Lung (tissue), 12 donors: ENCODE measurements around the gene FSIP1. TPM values are rescaled to one million over a fixed set of nuclear protein-coding genes. Genes with fewer than 3 reads are reported as not detected.

Experiments
- ATAC-seq: fragments of 200-7000 bp; cut with Tn5 transposase; one replicate; pipeline ENCODE4 v1.9.1; 2020; ENCODE audit warnings: moderate number of reproducible peaks; ENCODE audit not compliant: insufficient read depth, low FRiP score
- DNase-seq, 3 donors: peaks; one replicate each; pipeline ENCODE4 v3.0.0-alpha.2; 2013 to 2017
- H3K27ac ChIP-seq, 2 donors: one replicate each; pipeline ENCODE4 v1.5.1; 2013; ENCODE audit warnings: mild to moderate bottlenecking in 2 of 2, moderate library complexity in 2 of 2, control low read depth in 1 of 2, inconsistent platforms in 1 of 2, low read depth in 1 of 2, low read length in 1 of 2
- H3K27me3 ChIP-seq, 3 donors: one replicate each; pipeline ENCODE4 v1.5.1; 2013; ENCODE audit warnings: low read length in 2 of 3; ENCODE audit not compliant: control insufficient read depth in 3 of 3, insufficient read depth in 3 of 3
- H3K36me3 ChIP-seq, 4 donors: one replicate each; pipeline ENCODE4 v1.5.1; 2013; ENCODE audit warnings: low read length in 4 of 4, mild to moderate bottlenecking in 1 of 4, moderate library complexity in 1 of 4; ENCODE audit not compliant: control insufficient read depth in 4 of 4, insufficient read depth in 4 of 4
- H3K4me1 ChIP-seq, 5 donors: one replicate each; pipeline ENCODE4 v1.5.1; 2013; ENCODE audit warnings: low read length in 5 of 5, mild to moderate bottlenecking in 2 of 5, moderate library complexity in 1 of 5; ENCODE audit not compliant: control insufficient read depth in 5 of 5, insufficient read depth in 5 of 5
- H3K4me3 ChIP-seq: one replicate; pipeline ENCODE4 v1.5.1; 2013; ENCODE audit warnings: mild to moderate bottlenecking, control low read depth, moderate library complexity
- H3K9ac ChIP-seq, 2 donors: one replicate each; pipeline ENCODE4 v1.5.1; 2013; ENCODE audit warnings: low read length in 2 of 2, control low read depth in 1 of 2; ENCODE audit not compliant: insufficient read depth in 1 of 2
- H3K9me3 ChIP-seq, 4 donors: one replicate each; pipeline ENCODE4 v1.5.1; 2013; ENCODE audit warnings: low read length in 3 of 4, mild to moderate bottlenecking in 1 of 4, moderate library complexity in 1 of 4; ENCODE audit not compliant: control insufficient read depth in 4 of 4, insufficient read depth in 3 of 4
- WGBS, 2 donors: extraction: QIAGEN DNeasy Blood & Tissue Kit; methylation state at CpG; one replicate each; pipeline ENCODE4 v1.1.7; 2013; 5-methylcytosine and 5-hydroxymethylcytosine counted together
- polyA plus RNA-seq, 2 donors: library from polyadenylated mRNA; stranded (reverse); fragments of 200-250 nt; gene quantifications; one replicate each; pipeline ENCODE4 v1.2.1, GENCODE V29; 2013
- total RNA-seq, 2 donors: library from RNA; depleted of rRNA in 1 of 2; stranded (reverse); fragments of >200 nt in 1 of 2; gene quantifications; one replicate each; pipeline ENCODE4 v1.2.1, GENCODE V29; 2014 to 2021
- TF ChIP-seq, protein P1 (sequence below): IDR thresholded peaks from 2 replicates; pipeline ENCODE4 v1.5.1; 2012; ENCODE audit warnings: mild to moderate bottlenecking; ENCODE audit errors: control extremely low read depth, extremely low read depth
- donor health status: control.
- donor health status: control.
- donor health status: Bipolar disorder and iron deficiency.
- donor health status: healthy.
- donor health status: DM: yes; HTN: yes; CAD: no.

The FSIP1 gene
- total and polyA plus RNA-seq, 4 donors: 0.35 to 2.2 (median 0.98) TPM

DNA sequence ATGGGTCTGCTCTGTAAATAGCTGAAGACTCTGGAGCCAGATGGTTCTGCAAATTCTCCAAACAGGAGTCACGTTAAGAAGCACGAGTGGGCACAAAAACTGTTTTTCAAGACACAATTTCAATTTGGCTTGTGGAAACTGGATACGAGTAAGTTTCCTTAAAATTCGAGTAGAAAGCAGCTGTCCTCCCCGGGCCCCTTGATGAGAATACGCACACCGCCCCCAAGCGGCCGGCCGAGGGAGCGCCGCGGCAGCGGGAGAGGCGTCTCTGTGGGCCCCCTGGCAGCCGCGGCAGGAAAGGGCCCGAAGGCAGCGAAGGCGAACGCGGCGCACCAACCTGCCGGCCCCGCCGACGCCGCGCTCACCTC, 202.5 kb downstream of the FSIP1 start:
- H3K4me1 ChIP-seq: peaks cover 0 to 50% (median 26%) of the 10 kb centered on the region in 5 donors
- DNase-seq: peak; percentile 97
- H3K27ac ChIP-seq: peak overlapping the region; percentile 94 to 97
- peaks cover 7 to 34% (median 15%) of the 10 kb centered on the region in 4 donors for H3K36me3 ChIP-seq
- H3K4me3 ChIP-seq: peak overlapping the region; percentile 51
- H3K9ac ChIP-seq: peak overlapping the region; percentile 59 to 77
- no peaks in the 10 kb centered on the region for H3K27me3 ChIP-seq
- H3K9me3 ChIP-seq: no peaks in the 10 kb centered on the region
- TF ChIP-seq, protein P1, sequence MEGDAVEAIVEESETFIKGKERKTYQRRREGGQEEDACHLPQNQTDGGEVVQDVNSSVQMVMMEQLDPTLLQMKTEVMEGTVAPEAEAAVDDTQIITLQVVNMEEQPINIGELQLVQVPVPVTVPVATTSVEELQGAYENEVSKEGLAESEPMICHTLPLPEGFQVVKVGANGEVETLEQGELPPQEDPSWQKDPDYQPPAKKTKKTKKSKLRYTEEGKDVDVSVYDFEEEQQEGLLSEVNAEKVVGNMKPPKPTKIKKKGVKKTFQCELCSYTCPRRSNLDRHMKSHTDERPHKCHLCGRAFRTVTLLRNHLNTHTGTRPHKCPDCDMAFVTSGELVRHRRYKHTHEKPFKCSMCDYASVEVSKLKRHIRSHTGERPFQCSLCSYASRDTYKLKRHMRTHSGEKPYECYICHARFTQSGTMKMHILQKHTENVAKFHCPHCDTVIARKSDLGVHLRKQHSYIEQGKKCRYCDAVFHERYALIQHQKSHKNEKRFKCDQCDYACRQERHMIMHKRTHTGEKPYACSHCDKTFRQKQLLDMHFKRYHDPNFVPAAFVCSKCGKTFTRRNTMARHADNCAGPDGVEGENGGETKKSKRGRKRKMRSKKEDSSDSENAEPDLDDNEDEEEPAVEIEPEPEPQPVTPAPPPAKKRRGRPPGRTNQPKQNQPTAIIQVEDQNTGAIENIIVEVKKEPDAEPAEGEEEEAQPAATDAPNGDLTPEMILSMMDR: peak; percentile 90
- WGBS, 2 donors: 0 to 1% methylated on average over 17 to 29 of the region's 29 CpGs
- ATAC-seq: peak; percentile 81

DNA sequence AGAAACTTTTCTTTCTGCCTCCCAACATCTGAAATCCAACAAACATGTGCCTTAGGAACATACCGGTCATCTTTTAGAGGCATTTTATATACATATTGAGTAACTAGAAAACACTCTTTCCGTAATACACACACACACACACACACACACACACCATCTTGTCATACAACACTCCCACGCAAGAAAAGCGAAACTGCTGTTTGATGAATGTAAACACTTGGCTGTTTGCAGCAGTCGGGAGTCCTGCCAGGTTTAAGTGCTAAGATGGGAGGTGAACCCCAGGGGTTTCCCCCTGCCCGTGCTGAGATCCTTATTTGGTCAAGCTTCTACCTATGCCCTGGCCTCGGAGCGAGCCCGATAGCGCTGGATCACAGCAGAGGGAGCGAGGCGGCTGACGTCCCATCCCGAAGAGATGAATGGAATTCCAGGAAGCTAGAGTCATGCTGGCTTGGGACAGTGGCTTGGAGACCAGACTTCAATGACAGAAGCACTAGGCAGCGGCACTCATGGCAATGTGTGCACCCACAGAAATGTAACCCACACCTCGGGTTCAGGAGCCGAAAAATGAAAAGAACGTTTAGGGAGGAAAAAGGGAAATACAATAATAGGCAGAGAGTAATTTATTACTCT, 203.0 kb downstream of the FSIP1 start:
- Histone ChIP-seq H3K36me3 (peaks cover 6 to 29% (median 13%) of the 10 kb centered on the region in 4 donors), H3K9ac (peak overlapping the region; percentile 33 to 77), H3K9me3 (no peaks in the 10 kb centered on the region), H3K4me1 (peaks cover 0 to 45% (median 22%) of the 10 kb centered on the region in 5 donors), H3K4me3 (no peak overlapping the region), H3K27ac (peak overlapping the region; percentile 82 to 97), H3K27me3 (no peaks in the 10 kb centered on the region)
- 18 to 46% methylated on average over 18 of the region's 18 CpGs for WGBS, 2 donors
- TF ChIP-seq, protein P1: no peak
- DNase-seq: peak; percentile 80 to 89 (median 86)
- ATAC-seq: peak; percentile 16

DNA sequence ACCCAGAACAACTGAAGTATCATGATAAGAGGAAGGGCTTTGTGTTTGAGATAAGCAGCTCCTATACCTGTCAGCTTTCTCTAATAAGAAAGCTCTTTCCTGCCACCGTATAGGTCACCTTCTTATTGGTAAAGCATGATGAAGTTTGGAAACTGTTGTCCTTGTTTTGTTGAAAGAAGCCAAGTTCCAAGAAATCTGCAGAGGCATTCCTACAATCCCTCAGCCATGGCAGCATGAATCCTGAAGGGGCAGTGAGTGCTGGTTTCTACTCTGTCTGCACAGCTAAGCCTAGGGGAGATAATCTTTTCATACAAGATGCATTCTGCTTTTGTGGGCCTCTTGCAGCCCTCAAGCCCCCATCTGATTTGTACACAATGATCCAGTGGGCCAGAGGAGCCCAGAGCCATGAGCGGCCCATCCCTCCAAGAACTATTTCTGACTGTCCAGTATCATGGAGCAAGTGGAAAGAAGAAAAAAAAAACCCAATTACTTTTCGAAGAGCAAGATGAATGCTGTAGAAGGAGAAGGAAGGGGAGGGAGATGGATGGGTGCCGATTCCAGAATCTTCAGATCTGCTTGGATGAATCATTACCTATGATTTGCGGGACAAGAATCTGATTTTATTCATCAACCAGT, 203.7 kb downstream of the FSIP1 start:
- ATAC-seq (no peak), DNase-seq (peak in 2 of 3 donors; percentile 58 to 63)
- peaks cover 0 to 39% (median 18%) of the 10 kb centered on the region in 5 donors for H3K4me1 ChIP-seq
- no peaks in the 10 kb centered on the region for H3K27me3 ChIP-seq
- H3K36me3 ChIP-seq: peaks cover 6 to 22% (median 8%) of the 10 kb centered on the region in 4 donors
- H3K9ac ChIP-seq: peak overlapping the region in 1 of 2 donors; percentile 77
- peak overlapping the region in 1 of 2 donors; percentile 20 for H3K27ac ChIP-seq
- TF ChIP-seq, protein P1: no peak
- no peaks in the 10 kb centered on the region for H3K9me3 ChIP-seq
- H3K4me3 ChIP-seq: no peak overlapping the region
- 59 to 73% methylated on average over 5 of the region's 5 CpGs for WGBS, 2 donors
